Thoracic aorta endothelial cell (primary cell): Measurements from ENCODE around the gene TET1. TPM values are rescaled to one million over a fixed set of nuclear protein-coding genes. Genes with fewer than 3 reads are reported as not detected.

Source experiments
- small RNA-seq: library from RNA; depleted of rRNA; stranded (forward); fragments of <200 nt; gene quantifications from one replicate; pipeline ENCODE3, GENCODE V24; 2012
- total RNA-seq: library from RNA; depleted of rRNA; stranded (reverse); fragments of >200 nt; gene quantifications from 2 replicates; pipeline ENCODE4 v1.2.3, GENCODE V29; 2012

TET1 gene
- 0.40 and 0.65 TPM in 2 replicates for total RNA-seq

DNA sequence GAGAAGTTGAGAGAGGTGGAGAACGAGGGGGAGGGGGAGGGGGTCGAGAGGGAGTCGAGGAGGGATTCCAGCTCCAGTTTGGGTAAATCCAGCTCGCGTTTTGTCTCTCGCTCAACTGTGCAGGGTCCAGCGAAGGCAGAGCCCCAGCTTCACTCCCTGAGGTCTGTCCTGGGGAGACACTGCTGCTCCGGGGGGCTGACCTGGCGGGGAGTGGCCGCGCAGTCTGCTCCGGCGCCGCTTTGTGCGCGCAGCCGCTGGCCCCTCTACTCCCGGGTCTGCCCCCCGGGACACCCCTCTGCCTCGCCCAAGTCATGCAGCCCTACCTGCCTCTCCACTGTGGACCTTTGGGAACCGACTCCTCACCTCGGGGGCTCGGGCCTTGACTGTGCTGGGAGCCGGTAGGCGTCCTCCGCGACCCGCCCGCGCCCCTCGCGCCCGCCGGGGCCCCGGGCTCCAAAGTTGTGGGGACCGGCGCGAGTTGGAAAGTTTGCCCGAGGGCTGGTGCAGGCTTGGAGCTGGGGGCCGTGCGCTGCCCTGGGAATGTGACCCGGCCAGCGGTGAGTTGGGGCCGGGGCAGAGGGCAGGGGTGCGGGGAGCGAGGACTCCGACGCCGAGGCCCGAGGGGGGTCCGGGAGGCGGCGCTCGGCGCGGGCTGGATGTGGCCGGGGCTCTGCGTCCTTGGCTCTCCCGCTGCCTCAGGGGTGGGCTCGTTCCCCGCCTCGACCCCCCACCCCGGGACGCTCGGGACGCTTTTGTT, at the start of gene TET1:
TET1 (plus strand) TSS at position 152 of the 757 bp plus-strand sequence. CDS start 12,002 bp downstream, outside the sequence.

DNA sequence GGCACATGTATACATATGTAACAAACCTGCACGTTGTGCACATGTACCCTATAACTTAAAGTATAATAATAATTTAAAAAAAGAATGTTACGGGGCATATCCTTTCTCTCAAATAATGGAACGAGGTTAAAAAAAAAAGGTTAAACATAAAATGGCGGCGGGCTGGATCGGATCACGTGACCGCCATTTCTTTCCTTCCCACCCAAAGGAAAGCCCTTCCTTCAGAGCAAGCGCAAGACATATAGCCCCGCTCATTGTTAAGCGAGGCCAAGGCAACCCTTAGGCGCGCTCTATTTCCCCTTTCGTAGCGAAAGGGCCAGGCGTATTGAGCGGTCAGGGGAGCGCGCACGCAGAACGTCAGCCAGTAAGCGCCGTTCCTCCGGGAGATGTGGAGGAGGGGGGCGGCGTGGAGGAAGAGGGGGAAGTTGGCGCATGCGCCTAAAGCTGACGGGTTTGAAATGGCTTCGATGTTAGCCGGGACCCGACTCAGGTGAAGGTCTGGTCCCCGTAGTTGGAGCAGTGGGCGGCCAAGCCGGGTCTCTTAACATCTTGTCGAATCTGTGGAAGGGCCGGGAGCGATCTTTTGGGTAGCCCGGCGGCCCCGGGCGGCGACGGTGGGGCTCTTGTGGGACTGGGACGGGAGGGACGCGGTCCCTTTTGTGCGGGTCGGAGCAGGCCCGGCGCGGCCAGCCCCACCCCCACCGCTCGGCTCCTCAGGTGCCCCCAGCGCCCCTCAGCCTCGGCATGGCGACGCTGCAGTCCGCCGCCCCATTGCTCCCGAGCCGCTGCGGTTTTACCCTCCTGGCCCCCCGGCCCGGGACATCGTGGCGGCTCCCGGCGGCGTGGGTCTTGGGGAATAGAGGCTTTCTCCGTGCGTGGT, 160.9 kb downstream of the TET1 start, which contains the start of gene CCAR1:
CCAR1 (plus strand) TSS at position 447 of the 880 bp plus-strand sequence. CDS start 1,266 bp downstream, outside the sequence.

Small RNAs within 50 kb of the gene (small RNA-seq; reads per million reads assigned to genes)
- gene RF00019 = not detected

Other genes with a start within 250 kb of the TET1 start
- 34.8 and 35.6 TPM in 2 replicates for gene HNRNPH3, start 228.3 kb upstream of the TET1 start, total RNA-seq
- gene PBLD, start 227.4 kb upstream of the TET1 start, total RNA-seq = 3.6 and 4.3 TPM in 2 replicates
- gene RUFY2, start 153.1 kb upstream of the TET1 start, total RNA-seq = 40.7 and 42.2 TPM in 2 replicates
- gene DNA2, start 88.4 kb upstream of the TET1 start, total RNA-seq = 27.7 and 29.1 TPM in 2 replicates
- gene SLC25A16, start 32.8 kb upstream of the TET1 start, total RNA-seq = 18.0 and 18.9 TPM in 2 replicates
- gene CCAR1, start 160.9 kb downstream of the TET1 start, total RNA-seq = 93.8 and 101 TPM in 2 replicates